HG02938 (cell line): ENCODE data around the gene PSMA7.
"Not testable (repeated sequence)": the region's sequence is repeated elsewhere in the genome, so short reads cannot be mapped to it uniquely, and the experiment has no call there.

ENCODE experiments used
- ATAC-seq: cut with Tn5 transposase; IDR thresholded peaks from one replicate; pipeline ENCODE4 v1.9.1; 2021; ENCODE audit warnings: mild to moderate bottlenecking, moderate library complexity; ENCODE audit not compliant: unreplicated experiment

Gene PSMA7

GRCh38 chr20:62121776-62122653 lies 21.2 kb downstream of the PSMA7 start, which contains the start of gene LSM14B:
Gene LSM14B, plus strand, starts transcription at chr20:62122475. Its CDS starts 192 bp downstream, at chr20:62122667.
- ATAC-seq: peak; percentile 73

GRCh38 chr20:62120990-62121775 lies 22.0 kb downstream of the PSMA7 start:
- peak; percentile 5 for ATAC-seq

- ATAC-seq: no peak
Observed at GRCh38 chr20:62120365-62120762, 22.8 kb downstream of the PSMA7 start.

GRCh38 chr20:62119591-62120364 lies 23.4 kb downstream of the PSMA7 start:
- no peak for ATAC-seq

- no peak for ATAC-seq
Observed at GRCh38 chr20:62119115-62119514, 24.1 kb downstream of the PSMA7 start.

GRCh38 chr20:62118113-62119043 lies 24.8 kb downstream of the PSMA7 start:
- ATAC-seq: no peak

- no peak for ATAC-seq
Observed at GRCh38 chr20:62117658-62118057, 25.5 kb downstream of the PSMA7 start.

- no peak for ATAC-seq
Observed at GRCh38 chr20:62117362-62117646, 25.9 kb downstream of the PSMA7 start.

- no peak for ATAC-seq
Observed at GRCh38 chr20:62116558-62117361, 26.4 kb downstream of the PSMA7 start.

- not testable (repeated sequence) for ATAC-seq
Observed at GRCh38 chr20:62115800-62116407, 27.3 kb downstream of the PSMA7 start.

- no peak for ATAC-seq
Observed at GRCh38 chr20:62114894-62115293, 28.3 kb downstream of the PSMA7 start.

- no peak for ATAC-seq
Observed at GRCh38 chr20:62112368-62112767, 30.8 kb downstream of the PSMA7 start.

GRCh38 chr20:62111148-62111547 lies 32.0 kb downstream of the PSMA7 start:
- ATAC-seq: no peak

GRCh38 chr20:62105592-62105991 lies 37.6 kb downstream of the PSMA7 start:
- no peak for ATAC-seq

GRCh38 chr20:62104791-62105345 lies 38.3 kb downstream of the PSMA7 start:
- no peak for ATAC-seq

- ATAC-seq: no peak
Observed at GRCh38 chr20:62104234-62104789, 38.9 kb downstream of the PSMA7 start.

- ATAC-seq: no peak
Observed at GRCh38 chr20:62103508-62104233, 39.5 kb downstream of the PSMA7 start.

GRCh38 chr20:62101078-62101477 lies 42.1 kb downstream of the PSMA7 start:
- ATAC-seq: no peak
